Measurements from ENCODE around the gene GLUD1.

GRCh38 chr10:87094373-87095235 lies at the start of gene GLUD1, which contains the start of gene SHLD2:
- no peak for TF ChIP-seq CTCF (conservative IDR thresholded peaks at IDR 0.05; ENCODE audit: low read length)
- no peak for TF ChIP-seq EZH2phosphoT487 (IDR thresholded peaks at IDR 0.05; ENCODE audit: borderline replicate concordance, low read depth, low read length)
